AG04449 (cell line): ENCODE results near the gene IFITM5.

Source experiments
- CTCF ChIA-PET: fragments of 350-600 bp; formaldehyde crosslinking; extraction: SDS; loops from one replicate; lab custom pipeline; 2021; ENCODE audit warnings: antibody characterized with exemption; lab: Yijun Ruan, JAX
- POLR2A ChIA-PET: fragments of 400-600, 350-600 bp; formaldehyde crosslinking; extraction: SDS; loops from one replicate; lab custom pipeline; 2020; ENCODE audit warnings: antibody characterized with exemption, inconsistent platforms; lab: Yijun Ruan, JAX
- DNase-seq: peaks from one replicate; pipeline ENCODE4 v3.0.0-alpha.2; 2010; ENCODE audit warnings: low read depth, low spot score
- H3K4me3 ChIP-seq: 2 replicates; pipeline ENCODE4 v1.5.1; 2011; ENCODE audit warnings: low read depth, mild to moderate bottlenecking, control low read depth, low read length
- CTCF ChIP-seq: IDR thresholded peaks from one replicate; pipeline ENCODE4 v1.5.1; 2011; ENCODE audit warnings: mild to moderate bottlenecking, moderate library complexity, low read length, control low read depth, inconsistent platforms; ENCODE audit not compliant: insufficient read depth; ENCODE audit errors: missing control alignments

The IFITM5 gene

GRCh38 chr11:253160-253885 is 46.0 kb downstream of the IFITM5 start:
- no peak for TF ChIP-seq CTCF
- no peak overlapping the region for H3K4me3 ChIP-seq
- CTCF ChIA-PET: interaction anchor here (1.0 to 5.5 kb wide), 7 partner anchors 8 to 195 kb away, joined by 3 to 61 read pairs (median 6); no protein-coding TSS in a partner anchor
- no peak for DNase-seq
- POLR2A ChIA-PET: no interaction called here

- ChIA-PET POLR2A (no interaction called here), CTCF (interaction anchor here (2.0 to 5.5 kb wide), 6 partner anchors 9 to 198 kb away, joined by 5 to 79 read pairs (median 14); partner anchors contain the start of genes PSMD13 and PTDSS2)
- H3K4me3 ChIP-seq: no peak overlapping the region
- DNase-seq: no peak
- no peak for TF ChIP-seq CTCF
Measured at GRCh38 chr11:252666-253065, 46.7 kb downstream of the IFITM5 start.

- H3K4me3 ChIP-seq: no peak overlapping the region
- POLR2A ChIA-PET: interaction anchor here (0.7 kb wide), 1 partner anchor 44 kb away, joined by 3 read pairs; the partner anchor contains the start of genes BET1L and RIC8A
- CTCF ChIA-PET: interaction anchor here (0.8 to 5.5 kb wide), 25 partner anchors 8 to 267 kb away, joined by 3 to 79 read pairs (median 8); partner anchors contain the start of genes PGGHG, PSMD13 and PTDSS2
- DNase-seq: no peak
- no peak for TF ChIP-seq CTCF
Measured at GRCh38 chr11:251550-251949, 47.8 kb downstream of the IFITM5 start.

GRCh38 chr11:250740-251299 is 48.5 kb downstream of the IFITM5 start:
- no peak for DNase-seq

GRCh38 chr11:250274-250673 is 49.1 kb downstream of the IFITM5 start:
- no peak for DNase-seq
- ChIA-PET CTCF (interaction anchor here (0.8 to 5.5 kb wide), 24 partner anchors 9 to 204 kb away, joined by 3 to 79 read pairs (median 8); partner anchors contain the start of genes NLRP6, PGGHG, PSMD13 and PTDSS2), POLR2A (no interaction called here)
- TF ChIP-seq CTCF: no peak
- no peak overlapping the region for H3K4me3 ChIP-seq

More at GRCh38 chr11:250740-251299, 48.5 kb downstream of the IFITM5 start:
- peak; percentile 69 for TF ChIP-seq CTCF
- CTCF ChIA-PET: interaction anchor here (0.8 to 5.5 kb wide), 29 partner anchors 7 to 267 kb away, joined by 3 to 79 read pairs (median 6); partner anchors contain the start of genes NLRP6, PGGHG, PSMD13 and PTDSS2
- POLR2A ChIA-PET: interaction anchor here (0.7 kb wide), 1 partner anchor 44 kb away, joined by 3 read pairs; the partner anchor contains the start of genes BET1L and RIC8A
- no peak overlapping the region for H3K4me3 ChIP-seq

- no peak overlapping the region for H3K4me3 ChIP-seq
- no peak for DNase-seq
- CTCF ChIA-PET: interaction anchor here (1.6 to 5.5 kb wide), 4 partner anchors 9 to 113 kb away, joined by 7 to 79 read pairs (median 36); partner anchors contain the start of gene PSMD13
- no peak for TF ChIP-seq CTCF
- POLR2A ChIA-PET: no interaction called here
Measured at GRCh38 chr11:249062-249461, 50.3 kb downstream of the IFITM5 start.
